PFSK-1 (cell line): Measurements from ENCODE around the gene HOXD12.

Experiments used
- FOXP2 ChIP-seq: optimal IDR thresholded peaks from 2 replicates; pipeline ENCODE3; 2011; ENCODE audit warnings: borderline replicate concordance, control low read depth, inconsistent platforms; ENCODE audit not compliant: insufficient read depth; ENCODE audit errors: extremely low read length, extremely low read depth
- POLR2AphosphoS5 ChIP-seq: IDR thresholded peaks from 2 replicates; pipeline ENCODE4 v1.6.1; 2012; ENCODE audit warnings: low read depth, mild to moderate bottlenecking, control low read depth, low read length, moderate library complexity
- SIN3A ChIP-seq: IDR thresholded peaks from 2 replicates; pipeline ENCODE4 v1.6.1; 2012; ENCODE audit warnings: mild to moderate bottlenecking, low read length, moderate library complexity, borderline replicate concordance; ENCODE audit not compliant: insufficient read depth
- TAF1 ChIP-seq: IDR thresholded peaks from 2 replicates; pipeline ENCODE4 v1.6.1; 2012; ENCODE audit warnings: low read length, control low read depth, borderline replicate concordance; ENCODE audit not compliant: insufficient read depth
- TF ChIP-seq, protein P1 (sequence below), 2 experiments: IDR thresholded peaks; 2 replicates each; pipeline versions ENCODE4 v1.6.1 to v1.8.0; 2011 to 2012; ENCODE audit warnings: low read depth in 2 of 2, low read length in 2 of 2, control low read depth in 1 of 2, inconsistent platforms in 1 of 2, mild to moderate bottlenecking in 1 of 2, moderate library complexity in 1 of 2; ENCODE audit not compliant: insufficient read depth in 1 of 2

The HOXD12 gene

DNA sequence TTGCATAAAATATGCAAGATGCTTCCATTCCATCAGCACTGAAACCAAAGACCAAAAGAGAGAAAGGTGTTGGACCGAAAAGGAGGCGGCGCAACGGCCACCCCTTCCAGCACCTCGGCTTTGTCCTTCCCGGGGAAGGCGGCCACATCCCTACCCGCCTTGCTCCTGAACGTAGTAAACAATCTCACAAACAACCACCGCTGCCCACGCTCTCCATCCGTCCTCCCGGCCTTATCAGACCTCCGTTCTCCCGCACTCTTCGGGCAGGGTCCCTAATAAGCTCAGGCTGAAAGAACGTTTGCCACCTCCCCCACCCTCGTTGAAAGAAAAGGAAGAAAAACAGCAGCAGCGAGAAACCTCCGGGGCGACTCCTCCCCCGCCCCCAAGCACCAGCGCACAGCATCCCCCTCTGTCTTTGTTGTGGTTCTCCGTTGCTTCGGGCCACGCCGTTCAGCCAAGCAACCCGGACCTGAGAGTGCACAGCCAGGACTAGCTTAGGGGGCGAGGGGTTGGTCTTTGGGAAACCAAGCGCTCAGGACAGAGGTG lies 20.2 kb upstream of the HOXD12 start:
- TF ChIP-seq POLR2AphosphoS5: no peak
- TF ChIP-seq TAF1: no peak
- TF ChIP-seq FOXP2: no peak
- TF ChIP-seq, protein P1, sequence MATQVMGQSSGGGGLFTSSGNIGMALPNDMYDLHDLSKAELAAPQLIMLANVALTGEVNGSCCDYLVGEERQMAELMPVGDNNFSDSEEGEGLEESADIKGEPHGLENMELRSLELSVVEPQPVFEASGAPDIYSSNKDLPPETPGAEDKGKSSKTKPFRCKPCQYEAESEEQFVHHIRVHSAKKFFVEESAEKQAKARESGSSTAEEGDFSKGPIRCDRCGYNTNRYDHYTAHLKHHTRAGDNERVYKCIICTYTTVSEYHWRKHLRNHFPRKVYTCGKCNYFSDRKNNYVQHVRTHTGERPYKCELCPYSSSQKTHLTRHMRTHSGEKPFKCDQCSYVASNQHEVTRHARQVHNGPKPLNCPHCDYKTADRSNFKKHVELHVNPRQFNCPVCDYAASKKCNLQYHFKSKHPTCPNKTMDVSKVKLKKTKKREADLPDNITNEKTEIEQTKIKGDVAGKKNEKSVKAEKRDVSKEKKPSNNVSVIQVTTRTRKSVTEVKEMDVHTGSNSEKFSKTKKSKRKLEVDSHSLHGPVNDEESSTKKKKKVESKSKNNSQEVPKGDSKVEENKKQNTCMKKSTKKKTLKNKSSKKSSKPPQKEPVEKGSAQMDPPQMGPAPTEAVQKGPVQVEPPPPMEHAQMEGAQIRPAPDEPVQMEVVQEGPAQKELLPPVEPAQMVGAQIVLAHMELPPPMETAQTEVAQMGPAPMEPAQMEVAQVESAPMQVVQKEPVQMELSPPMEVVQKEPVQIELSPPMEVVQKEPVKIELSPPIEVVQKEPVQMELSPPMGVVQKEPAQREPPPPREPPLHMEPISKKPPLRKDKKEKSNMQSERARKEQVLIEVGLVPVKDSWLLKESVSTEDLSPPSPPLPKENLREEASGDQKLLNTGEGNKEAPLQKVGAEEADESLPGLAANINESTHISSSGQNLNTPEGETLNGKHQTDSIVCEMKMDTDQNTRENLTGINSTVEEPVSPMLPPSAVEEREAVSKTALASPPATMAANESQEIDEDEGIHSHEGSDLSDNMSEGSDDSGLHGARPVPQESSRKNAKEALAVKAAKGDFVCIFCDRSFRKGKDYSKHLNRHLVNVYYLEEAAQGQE (IDR thresholded peaks at IDR 0.05; ENCODE audit: insufficient read depth in 1 of 2, low read depth in 2 of 2, low read length in 2 of 2): no peak
- no peak for TF ChIP-seq SIN3A

DNA sequence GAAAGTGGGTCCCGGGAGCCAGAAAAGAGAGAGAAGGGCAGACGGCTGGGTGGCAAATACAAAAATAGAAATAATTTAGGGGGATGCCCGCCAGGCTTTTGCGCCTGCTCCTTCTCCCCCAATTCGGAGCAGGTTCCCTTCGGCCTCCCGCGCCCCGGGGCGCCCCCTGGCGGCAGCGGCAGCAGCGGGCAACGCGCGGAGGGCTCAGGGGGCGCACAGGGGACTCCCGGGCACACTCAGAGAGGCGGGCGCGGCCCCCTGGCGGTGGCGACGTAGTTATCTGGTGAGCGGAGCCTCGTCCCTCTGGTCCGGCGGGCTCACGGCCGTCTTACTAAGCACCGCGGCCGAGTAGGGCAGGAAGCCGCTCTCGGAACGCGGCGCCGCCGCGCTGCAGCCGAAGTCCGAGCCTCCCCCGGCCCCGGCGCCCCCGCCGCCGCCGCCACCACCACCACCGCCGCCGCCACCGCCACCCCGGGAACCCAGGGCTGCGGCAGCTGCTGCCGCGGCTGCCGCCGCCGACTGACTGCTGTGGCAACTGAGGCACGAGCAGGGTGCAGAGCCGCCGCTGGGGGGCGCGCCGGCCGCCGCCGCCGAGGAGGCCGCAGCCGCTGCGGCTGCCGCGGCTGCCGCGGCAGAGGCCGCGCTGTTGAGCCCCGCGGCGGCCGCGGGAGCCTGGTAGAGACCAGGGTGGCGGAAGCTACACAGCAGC lies 19.6 kb upstream of the HOXD12 start:
- TF ChIP-seq, protein P1 (IDR thresholded peaks at IDR 0.05; ENCODE audit: insufficient read depth in 1 of 2, low read depth in 2 of 2, low read length in 2 of 2): no peak
- TF ChIP-seq SIN3A (no peak), FOXP2 (no peak), TAF1 (no peak), POLR2AphosphoS5 (no peak)

DNA sequence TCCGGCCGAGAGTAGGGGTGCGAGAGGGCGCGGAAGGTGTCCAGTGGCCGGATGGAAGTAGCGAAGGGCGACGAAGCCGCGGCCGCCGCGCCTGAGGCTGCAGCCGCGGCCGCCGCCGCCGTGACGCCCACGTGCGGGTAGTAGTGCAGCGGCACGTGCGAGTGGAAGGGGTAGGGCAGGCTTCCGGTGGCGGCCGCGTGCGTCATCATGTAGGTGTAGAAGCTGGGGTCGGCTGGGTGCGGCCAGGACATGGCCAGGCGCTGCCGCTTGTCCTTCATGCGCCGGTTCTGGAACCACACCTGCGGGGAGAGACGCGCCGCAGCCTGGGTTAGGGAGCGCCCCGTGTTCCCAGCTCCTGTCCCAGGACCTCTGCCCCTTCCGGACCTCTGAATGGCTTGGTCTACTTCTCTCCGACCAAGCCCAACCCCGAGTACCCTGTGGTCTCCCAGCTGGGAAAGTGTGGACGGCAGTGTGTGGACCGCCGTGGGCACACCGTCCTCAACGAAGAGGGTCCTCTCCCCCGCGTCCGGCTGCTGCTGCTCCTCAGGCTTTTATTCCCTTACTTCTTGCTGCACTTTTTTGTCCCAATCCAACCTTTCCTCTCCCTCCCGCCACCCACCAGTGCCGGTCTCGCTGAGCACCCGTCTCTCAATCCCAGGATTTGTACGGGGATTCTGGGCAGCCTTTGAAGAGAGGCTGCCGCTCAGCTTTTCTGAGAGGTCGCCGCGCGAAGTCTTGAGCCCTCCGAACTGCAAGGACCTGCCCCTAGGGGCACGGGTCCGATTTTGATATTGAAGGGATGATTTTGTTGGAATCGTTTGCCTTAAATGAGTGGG lies 18.8 kb upstream of the HOXD12 start:
- TF ChIP-seq FOXP2 (no peak), POLR2AphosphoS5 (no peak), TAF1 (no peak), SIN3A (no peak)
- TF ChIP-seq, protein P1 (IDR thresholded peaks at IDR 0.05; ENCODE audit: insufficient read depth in 1 of 2, low read depth in 2 of 2, low read length in 2 of 2): no peak

DNA sequence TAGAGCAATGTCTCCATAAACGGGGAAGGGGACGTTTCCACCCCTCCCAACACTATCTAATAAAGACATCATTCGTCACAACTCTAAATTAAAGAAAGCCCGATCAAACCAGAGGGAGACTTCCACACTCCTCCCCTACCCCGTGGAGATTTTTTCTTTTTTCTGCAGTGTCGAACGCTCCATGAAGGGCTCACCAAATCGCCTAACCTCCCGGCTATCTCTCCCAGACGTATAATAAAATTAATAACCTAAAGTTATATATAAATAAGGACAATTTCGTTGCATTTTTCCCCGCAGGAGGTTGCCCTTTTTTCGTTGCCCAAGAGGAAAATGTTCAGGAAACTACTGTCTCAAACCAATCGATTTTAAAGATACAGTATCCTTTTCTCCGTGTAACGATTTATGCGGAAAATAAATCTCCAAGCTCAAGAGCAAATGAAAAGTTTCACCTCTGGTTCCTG lies 18.2 kb upstream of the HOXD12 start:
- no peak for TF ChIP-seq SIN3A
- no peak for TF ChIP-seq FOXP2
- no peak for TF ChIP-seq POLR2AphosphoS5
- TF ChIP-seq TAF1: no peak
- TF ChIP-seq, protein P1 (IDR thresholded peaks at IDR 0.05; ENCODE audit: insufficient read depth in 1 of 2, low read depth in 2 of 2, low read length in 2 of 2): no peak
